ENCODE results near the gene AGO4.
A peak's percentile ranks its signal among the peaks of the same experiment; 100 is the strongest.
"Not testable (repeated sequence)": the region's sequence is repeated elsewhere in the genome, so short reads cannot be mapped to it uniquely, and the experiment has no call there.

The AGO4 gene

DNA sequence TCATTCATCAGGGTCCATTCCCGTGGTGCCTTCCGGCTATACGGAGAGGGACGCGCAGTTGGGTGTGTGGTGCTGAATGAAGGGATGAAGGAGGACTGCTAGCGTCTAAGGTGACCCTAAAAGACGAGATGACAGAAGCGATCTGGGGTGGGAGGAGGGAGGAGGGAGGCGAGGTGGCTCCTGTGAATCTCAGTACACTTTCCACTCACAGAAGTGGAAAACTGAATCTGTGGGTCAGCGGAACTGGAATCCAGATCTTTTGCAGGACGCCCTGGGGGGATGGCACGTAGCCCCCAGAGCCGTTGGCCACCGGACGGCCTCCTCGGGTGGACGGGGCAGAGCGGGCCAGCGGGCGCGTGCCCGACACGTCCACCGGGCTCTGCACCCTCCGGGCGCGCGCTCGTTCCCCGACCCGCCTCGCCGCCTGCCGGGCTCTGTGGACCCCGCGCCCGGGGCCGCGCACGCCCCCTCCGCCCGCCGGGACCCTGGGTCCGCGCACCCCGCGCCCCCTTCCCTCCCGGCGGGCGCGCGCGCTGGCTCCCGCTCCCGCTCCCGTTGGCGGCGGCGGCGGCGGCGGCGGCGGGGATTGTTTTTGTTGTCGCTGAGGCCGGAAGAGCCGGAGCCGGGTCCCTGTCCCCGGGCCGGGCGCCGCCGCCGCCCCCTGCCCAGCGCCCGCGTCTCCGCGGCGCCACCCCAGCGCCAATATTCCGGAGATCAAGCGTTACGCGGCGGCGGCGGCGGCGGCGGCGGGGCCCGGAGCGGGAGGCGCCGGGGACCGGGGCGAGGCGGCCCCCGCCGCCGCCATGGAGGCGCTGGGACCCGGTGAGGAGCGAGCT is at the start of gene AGO4:
AGO4 (plus strand) TSS at position 403 of the 836 bp plus-strand sequence; CDS start at position 804, 401 bp downstream.
- H3K27me3 ChIP-seq (ENCODE audit: insufficient read depth, low read length) = no peaks in the 10 kb centered on the region
- no peaks in the 10 kb centered on the region for H3K36me3 ChIP-seq (ENCODE audit: insufficient read depth, low read length)
- peaks cover 23% of the 10 kb centered on the region for H3K79me2 ChIP-seq (ENCODE audit: control insufficient read depth, insufficient read depth, low read length, unreplicated experiment)
- peak within 1 kb of the TSS; percentile 96 for H3K4me3 ChIP-seq (ENCODE audit: low read depth, low read length)
- no peak within 1 kb of the TSS for H3K27ac ChIP-seq (ENCODE audit: low read depth, low read length)
- peaks cover 15% of the 10 kb centered on the region for H3K4me1 ChIP-seq (ENCODE audit: control insufficient read depth, insufficient read depth, low read length, unreplicated experiment)
- H2AFZ ChIP-seq (ENCODE audit: low read length, unreplicated experiment) = peak within 1 kb of the TSS; percentile 100

DNA sequence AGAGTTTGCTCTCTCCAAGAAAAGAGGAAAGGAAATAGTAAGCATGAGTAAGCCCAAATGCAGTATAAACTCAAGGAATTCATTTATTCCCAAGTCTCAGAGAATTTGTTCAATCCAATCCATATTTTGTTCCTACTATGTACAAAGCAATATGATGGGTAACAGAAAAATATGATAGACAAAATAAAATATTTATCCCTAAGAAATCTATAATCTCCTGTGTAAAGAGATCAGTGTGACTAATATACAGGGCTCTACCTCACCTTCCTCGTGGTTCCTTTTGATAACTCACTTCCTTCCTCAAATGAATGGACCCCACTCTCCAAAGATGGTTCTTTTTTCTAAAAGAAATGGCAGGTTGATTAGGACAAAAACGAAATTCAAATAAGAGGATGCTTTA is 45.7 kb upstream of the AGO4 start:
- peaks cover 13% of the 10 kb centered on the region for H3K36me3 ChIP-seq (ENCODE audit: insufficient read depth, low read length)
- H3K4me3 ChIP-seq (ENCODE audit: low read depth, low read length) = no peak overlapping the region
- peaks cover 23% of the 10 kb centered on the region for H3K79me2 ChIP-seq (ENCODE audit: control insufficient read depth, insufficient read depth, low read length, unreplicated experiment)
- H3K27ac ChIP-seq (ENCODE audit: low read depth, low read length) = no peak overlapping the region
- H2AFZ ChIP-seq (ENCODE audit: low read length, unreplicated experiment) = no peak overlapping the region
- peaks cover 6% of the 10 kb centered on the region for H3K4me1 ChIP-seq (ENCODE audit: control insufficient read depth, insufficient read depth, low read length, unreplicated experiment)
- H3K27me3 ChIP-seq (ENCODE audit: insufficient read depth, low read length) = no peaks in the 10 kb centered on the region

DNA sequence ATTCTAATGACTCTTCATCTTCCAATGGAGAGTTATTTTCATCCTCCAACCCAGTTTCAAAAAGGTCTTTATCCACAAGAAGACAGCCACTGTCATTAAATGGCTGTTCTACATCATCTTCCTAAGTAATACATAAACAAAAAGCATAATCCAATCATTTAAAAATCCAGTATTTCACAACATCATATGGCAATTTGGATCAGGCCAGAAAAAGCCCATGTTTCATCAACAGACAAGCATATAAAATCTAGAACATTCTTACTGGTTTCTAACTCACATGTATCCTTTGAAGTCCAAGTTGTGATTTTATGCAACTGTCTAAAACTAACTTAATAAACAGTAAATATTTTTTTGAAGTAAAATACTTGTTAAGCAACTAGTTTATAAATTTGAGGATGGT is 44.6 kb upstream of the AGO4 start:
- H3K4me1 ChIP-seq (ENCODE audit: control insufficient read depth, insufficient read depth, low read length, unreplicated experiment) = peaks cover 12% of the 10 kb centered on the region
- no peaks in the 10 kb centered on the region for H3K27me3 ChIP-seq (ENCODE audit: insufficient read depth, low read length)
- no peak overlapping the region for H2AFZ ChIP-seq (ENCODE audit: low read length, unreplicated experiment)
- peaks cover 13% of the 10 kb centered on the region for H3K36me3 ChIP-seq (ENCODE audit: insufficient read depth, low read length)
- no peak overlapping the region for H3K4me3 ChIP-seq (ENCODE audit: low read depth, low read length)
- H3K79me2 ChIP-seq (ENCODE audit: control insufficient read depth, insufficient read depth, low read length, unreplicated experiment) = peaks cover 31% of the 10 kb centered on the region
- H3K27ac ChIP-seq (ENCODE audit: low read depth, low read length) = no peak overlapping the region

DNA sequence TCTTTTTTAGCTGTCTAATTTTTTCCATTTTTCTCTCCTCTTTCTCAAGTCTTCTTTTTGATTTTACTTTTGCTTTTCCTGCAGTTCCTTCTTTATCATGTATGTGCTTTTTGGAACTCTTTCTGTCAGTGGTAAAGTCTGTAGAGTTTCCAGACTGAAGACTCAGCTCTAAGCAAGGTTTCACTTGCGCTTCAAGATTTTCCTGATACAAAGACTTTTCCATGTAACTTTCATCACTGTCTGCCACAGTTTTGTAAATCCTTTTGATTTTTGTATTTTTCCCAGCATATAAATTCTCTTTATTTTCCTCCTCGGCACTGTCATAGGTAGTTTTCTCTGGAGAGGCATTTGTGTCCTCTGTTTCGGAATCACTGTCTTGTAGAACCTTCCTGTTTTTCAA is 43.5 kb upstream of the AGO4 start:
- Histone ChIP-seq H3K4me3 (ENCODE audit: low read depth, low read length) (no peak overlapping the region), H3K4me1 (ENCODE audit: control insufficient read depth, insufficient read depth, low read length, unreplicated experiment) (peaks cover 12% of the 10 kb centered on the region), H3K27me3 (ENCODE audit: insufficient read depth, low read length) (no peaks in the 10 kb centered on the region), H2AFZ (ENCODE audit: low read length, unreplicated experiment) (no peak overlapping the region), H3K27ac (ENCODE audit: low read depth, low read length) (no peak overlapping the region), H3K79me2 (ENCODE audit: control insufficient read depth, insufficient read depth, low read length, unreplicated experiment) (peaks cover 36% of the 10 kb centered on the region), H3K36me3 (ENCODE audit: insufficient read depth, low read length) (peaks cover 9% of the 10 kb centered on the region; the same call in 1 of the 2 replicates)

DNA sequence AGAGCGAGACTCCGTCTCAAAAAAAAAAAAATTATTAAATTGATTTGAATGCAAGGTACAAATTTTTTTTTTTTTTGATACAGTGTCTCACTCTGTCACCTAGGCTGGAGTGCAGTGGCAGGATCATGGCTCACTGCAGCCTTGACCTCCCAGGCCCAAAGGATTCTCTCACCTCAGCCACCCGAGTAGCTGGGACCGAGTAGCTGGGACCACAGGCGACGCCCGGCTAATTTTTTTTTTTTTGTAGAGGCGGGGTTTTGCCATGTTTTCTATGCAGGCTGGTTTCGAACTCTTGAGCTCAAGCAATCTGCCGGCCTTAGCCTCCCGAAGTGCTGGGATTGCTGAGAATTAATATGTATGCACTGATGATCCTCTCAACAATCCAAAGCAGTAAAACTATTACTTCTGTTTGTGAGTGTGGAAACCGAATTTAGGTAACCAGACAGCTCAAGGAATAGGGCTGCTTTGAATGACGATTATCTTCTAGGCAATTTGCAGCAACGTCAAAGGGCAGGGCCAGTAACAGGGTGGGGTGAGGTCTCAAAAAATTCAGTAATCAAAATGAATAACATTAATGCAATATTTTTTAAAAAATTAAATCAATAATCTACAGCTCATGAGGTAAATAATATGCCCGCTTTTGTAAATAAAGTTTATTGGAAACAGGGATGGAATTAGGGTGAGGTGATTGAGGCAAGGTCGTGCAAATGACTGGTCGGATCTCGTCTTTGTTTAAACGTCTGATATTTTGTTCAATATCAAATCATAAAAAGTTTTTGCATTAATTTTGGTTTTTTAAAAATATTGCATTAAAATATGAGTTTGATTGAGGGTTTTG is 39.2 kb upstream of the AGO4 start:
- H3K4me3 ChIP-seq (ENCODE audit: low read depth, low read length) = peak overlapping the region; percentile 88
- no peaks in the 10 kb centered on the region for H3K27me3 ChIP-seq (ENCODE audit: insufficient read depth, low read length)
- H3K36me3 ChIP-seq (ENCODE audit: insufficient read depth, low read length) = peaks cover 5% of the 10 kb centered on the region; the same call in 1 of the 2 replicates
- peaks cover 12% of the 10 kb centered on the region for H3K4me1 ChIP-seq (ENCODE audit: control insufficient read depth, insufficient read depth, low read length, unreplicated experiment)
- peak overlapping the region; percentile 59 for H2AFZ ChIP-seq (ENCODE audit: low read length, unreplicated experiment)
- H3K79me2 ChIP-seq (ENCODE audit: control insufficient read depth, insufficient read depth, low read length, unreplicated experiment) = peaks cover 33% of the 10 kb centered on the region
- peak overlapping the region; percentile 83 for H3K27ac ChIP-seq (ENCODE audit: low read depth, low read length)

DNA sequence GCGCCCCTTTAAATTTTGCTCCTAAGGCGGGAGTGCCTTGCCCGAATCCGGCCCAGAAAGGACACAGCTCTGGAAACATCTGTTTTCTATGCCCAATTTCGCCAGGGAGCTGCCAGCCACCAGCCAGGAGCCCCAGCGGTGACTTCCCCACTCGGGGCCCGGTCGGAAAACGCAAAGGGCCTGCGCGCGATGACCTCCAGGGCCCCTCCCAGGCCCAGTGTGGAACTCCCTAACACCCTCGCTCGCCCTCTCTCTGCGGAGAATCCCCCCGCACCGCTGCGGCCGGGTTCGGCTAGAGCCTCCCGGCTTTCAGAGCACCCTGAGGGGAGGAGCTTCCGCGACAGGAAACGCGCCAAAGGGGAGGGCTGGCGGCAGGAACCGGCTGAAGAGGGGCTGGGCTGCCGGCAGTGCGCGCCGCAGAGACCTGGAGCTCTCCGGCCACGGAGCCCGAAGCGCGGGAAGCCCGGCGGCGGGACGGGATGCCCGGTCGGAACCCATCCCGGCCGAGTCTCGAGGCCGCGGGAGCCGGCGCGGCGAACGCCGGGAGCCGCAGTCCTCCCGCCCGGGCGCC is 38.5 kb upstream of the AGO4 start:
- H3K79me2 ChIP-seq (ENCODE audit: control insufficient read depth, insufficient read depth, low read length, unreplicated experiment) = peaks cover 27% of the 10 kb centered on the region
- peaks cover 9% of the 10 kb centered on the region for H3K4me1 ChIP-seq (ENCODE audit: control insufficient read depth, insufficient read depth, low read length, unreplicated experiment)
- H3K36me3 ChIP-seq (ENCODE audit: insufficient read depth, low read length) = no peaks in the 10 kb centered on the region
- peak overlapping the region; percentile 83 for H3K27ac ChIP-seq (ENCODE audit: low read depth, low read length)
- H3K4me3 ChIP-seq (ENCODE audit: low read depth, low read length) = peak overlapping the region; percentile 88
- H2AFZ ChIP-seq (ENCODE audit: low read length, unreplicated experiment) = peak overlapping the region; percentile 59
- no peaks in the 10 kb centered on the region for H3K27me3 ChIP-seq (ENCODE audit: insufficient read depth, low read length)

DNA sequence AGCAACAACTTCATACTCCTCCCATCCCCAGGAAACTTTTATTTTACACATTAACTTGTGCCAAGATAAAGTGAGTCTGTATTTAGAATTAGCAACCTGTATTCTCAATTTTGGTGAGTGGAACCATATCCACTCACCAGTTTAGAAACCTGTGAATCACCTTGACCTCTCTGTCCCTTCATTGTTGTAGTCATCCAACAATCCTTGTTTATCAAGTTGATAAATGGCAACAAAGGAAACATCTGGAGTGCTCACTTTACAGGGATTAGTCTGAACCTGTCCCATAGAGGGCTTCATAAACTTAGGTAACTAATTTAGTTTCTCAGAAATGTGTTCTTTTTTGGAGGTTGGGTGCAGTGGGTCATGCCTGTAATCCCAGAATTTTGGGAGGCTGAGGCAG is 34.1 kb upstream of the AGO4 start:
- Histone ChIP-seq H3K79me2 (ENCODE audit: control insufficient read depth, insufficient read depth, low read length, unreplicated experiment) (no peaks in the 10 kb centered on the region), H3K27me3 (ENCODE audit: insufficient read depth, low read length) (no peaks in the 10 kb centered on the region), H2AFZ (ENCODE audit: low read length, unreplicated experiment) (no peak overlapping the region), H3K4me1 (ENCODE audit: control insufficient read depth, insufficient read depth, low read length, unreplicated experiment) (no peaks in the 10 kb centered on the region), H3K27ac (ENCODE audit: low read depth, low read length) (no peak overlapping the region), H3K4me3 (ENCODE audit: low read depth, low read length) (no peak overlapping the region), H3K36me3 (ENCODE audit: insufficient read depth, low read length) (no peaks in the 10 kb centered on the region)

DNA sequence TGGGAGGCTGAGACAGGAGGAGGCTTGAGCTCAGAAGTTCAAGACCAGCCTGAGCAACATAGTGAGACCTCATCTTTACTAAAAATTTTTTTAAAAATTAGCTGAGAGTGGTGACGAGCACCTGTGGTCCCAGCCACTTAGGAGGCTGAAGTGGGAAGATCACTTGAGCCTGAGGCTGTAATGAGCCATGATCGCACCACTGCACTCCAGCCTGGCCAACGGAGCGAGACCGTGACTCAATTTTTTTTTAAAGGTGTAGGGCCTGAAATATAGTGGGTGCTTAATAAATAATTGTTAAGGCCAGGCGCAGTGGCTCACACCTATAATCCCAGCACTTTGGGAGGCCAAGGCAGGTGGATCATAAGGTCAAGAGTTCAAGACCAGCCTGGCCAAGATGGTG is 31.6 kb upstream of the AGO4 start:
- H3K27ac ChIP-seq (ENCODE audit: low read depth, low read length); H2AFZ ChIP-seq (ENCODE audit: low read length, unreplicated experiment); H3K79me2 ChIP-seq (ENCODE audit: control insufficient read depth, insufficient read depth, low read length, unreplicated experiment); H3K27me3 ChIP-seq (ENCODE audit: insufficient read depth, low read length); H3K4me1 ChIP-seq (ENCODE audit: control insufficient read depth, insufficient read depth, low read length, unreplicated experiment); H3K4me3 ChIP-seq (ENCODE audit: low read depth, low read length); H3K36me3 ChIP-seq (ENCODE audit: insufficient read depth, low read length): not testable (repeated sequence)

DNA sequence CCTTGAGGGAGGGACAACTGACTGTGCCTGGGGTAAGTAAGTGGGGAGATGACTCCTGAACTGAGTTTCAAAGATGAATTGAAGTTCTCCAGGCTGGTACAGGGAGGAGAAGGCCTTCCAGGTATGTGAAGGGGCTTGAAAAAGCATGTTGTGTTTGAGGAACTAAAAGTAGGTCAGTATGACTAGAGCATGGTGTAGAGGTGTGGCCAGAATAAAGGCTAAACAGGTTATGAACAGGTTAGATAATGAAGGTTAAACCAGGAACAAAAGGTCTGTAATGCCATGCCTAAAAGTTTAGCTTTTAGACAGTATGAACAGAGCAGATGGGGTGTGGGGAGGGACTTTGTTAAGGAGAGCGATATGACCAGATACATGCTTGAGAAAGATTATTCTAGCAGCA is 30.7 kb upstream of the AGO4 start:
- Histone ChIP-seq H3K79me2 (ENCODE audit: control insufficient read depth, insufficient read depth, low read length, unreplicated experiment) (no peaks in the 10 kb centered on the region), H3K4me1 (ENCODE audit: control insufficient read depth, insufficient read depth, low read length, unreplicated experiment) (no peaks in the 10 kb centered on the region), H3K36me3 (ENCODE audit: insufficient read depth, low read length) (no peaks in the 10 kb centered on the region), H3K27ac (ENCODE audit: low read depth, low read length) (no peak overlapping the region), H3K27me3 (ENCODE audit: insufficient read depth, low read length) (no peaks in the 10 kb centered on the region), H2AFZ (ENCODE audit: low read length, unreplicated experiment) (no peak overlapping the region), H3K4me3 (ENCODE audit: low read depth, low read length) (no peak overlapping the region)

DNA sequence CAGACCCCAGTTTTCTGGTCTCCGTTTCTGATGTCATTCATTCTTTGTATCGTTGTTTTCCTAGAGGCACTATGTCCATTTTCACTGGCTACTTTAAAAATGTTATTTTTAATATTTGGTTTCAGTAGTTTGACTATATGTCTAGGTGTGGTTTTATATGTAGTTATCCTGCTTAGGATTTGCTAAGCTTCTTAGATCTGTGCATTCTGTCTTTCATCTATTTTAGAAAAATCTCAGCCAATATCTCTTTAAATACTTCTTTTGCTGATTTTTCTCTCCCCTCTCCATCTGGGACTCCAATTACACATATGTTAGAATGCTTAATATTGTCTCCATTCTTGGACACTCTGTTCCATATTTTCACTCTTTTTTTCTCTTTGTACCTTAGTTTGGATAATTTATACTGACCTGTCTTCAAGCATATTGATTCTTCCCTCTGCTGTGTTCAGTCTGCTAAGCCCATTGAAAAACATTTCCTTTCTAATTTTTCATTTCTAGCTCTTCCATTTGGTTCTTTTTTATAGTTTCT is 24.7 kb upstream of the AGO4 start:
- H3K27ac ChIP-seq (ENCODE audit: low read depth, low read length) = no peak overlapping the region
- no peaks in the 10 kb centered on the region for H3K27me3 ChIP-seq (ENCODE audit: insufficient read depth, low read length)
- no peaks in the 10 kb centered on the region for H3K79me2 ChIP-seq (ENCODE audit: control insufficient read depth, insufficient read depth, low read length, unreplicated experiment)
- no peak overlapping the region for H3K4me3 ChIP-seq (ENCODE audit: low read depth, low read length)
- no peak overlapping the region for H2AFZ ChIP-seq (ENCODE audit: low read length, unreplicated experiment)
- H3K36me3 ChIP-seq (ENCODE audit: insufficient read depth, low read length) = no peaks in the 10 kb centered on the region
- H3K4me1 ChIP-seq (ENCODE audit: control insufficient read depth, insufficient read depth, low read length, unreplicated experiment) = no peaks in the 10 kb centered on the region
